MCF 10A (cell line): ENCODE results near the gene EXOC6B. TPM values are rescaled to one million over a fixed set of nuclear protein-coding genes. Genes with fewer than 3 reads are reported as not detected.

Source experiments
- BruUV-seq: library from RNA; stranded (reverse); fragments of 400-500 nt; replicated peaks from 2 replicates; lab custom pipeline; 2021; lab: Mats Ljungman, UMichigan
- CTCF ChIA-PET: fragments of 300-600 bp; sonication (Branson Sonifier 250); formaldehyde crosslinking; extraction: SDS; loops from one replicate; lab custom pipeline; 2021; ENCODE audit warnings: antibody characterized with exemption, inconsistent platforms; lab: Yijun Ruan, JAX
- POLR2A ChIA-PET: fragments of 300-600, 350-650 bp; sonication (Branson Sonifier 250); formaldehyde crosslinking; extraction: SDS; loops from one replicate; lab custom pipeline; 2020; ENCODE audit warnings: antibody characterized with exemption, inconsistent platforms; lab: Yijun Ruan, JAX
- DNase-seq: peaks from one replicate; pipeline ENCODE4 v3.0.0-alpha.2; 2018; ENCODE audit not compliant: unreplicated experiment
- H3K27ac Mint-ChIP-seq: one replicate; pipeline ENCODE4 v1.8.0; 2022; ENCODE audit warnings: mild to moderate bottlenecking, low read depth, mixed read lengths; ENCODE audit not compliant: unreplicated experiment
- H3K27me3 Mint-ChIP-seq: one replicate; pipeline ENCODE4 v1.8.0; 2022; ENCODE audit warnings: mixed read lengths; ENCODE audit not compliant: insufficient read depth, unreplicated experiment
- H3K36me3 Mint-ChIP-seq: one replicate; pipeline ENCODE4 v1.8.0; 2022; ENCODE audit warnings: mild to moderate bottlenecking, moderate library complexity, mixed read lengths; ENCODE audit not compliant: insufficient read depth, unreplicated experiment
- H3K4me1 Mint-ChIP-seq: one replicate; pipeline ENCODE4 v1.8.0; 2022; ENCODE audit warnings: mixed read lengths; ENCODE audit not compliant: insufficient read depth, unreplicated experiment
- H3K4me3 Mint-ChIP-seq: one replicate; pipeline ENCODE4 v1.8.0; 2022; ENCODE audit warnings: mild to moderate bottlenecking, moderate library complexity, mixed read lengths; ENCODE audit not compliant: unreplicated experiment
- H3K9me3 Mint-ChIP-seq: one replicate; pipeline ENCODE4 v1.8.0; 2022; ENCODE audit warnings: mixed read lengths; ENCODE audit not compliant: unreplicated experiment
- intact Hi-C: fragments of 100-400 bp; cut with micrococcal nuclease; formaldehyde crosslinking; loops from 2 replicates; pipeline ENCODE4 v1.14.1; 2022
- total RNA-seq: library from RNA; stranded (reverse); gene quantifications from 2 replicates; pipeline ENCODE4 v1.2.3, GENCODE V29; 2022
- TF ChIP-seq, protein P1 (sequence below): fragments of 200-600 bp; IDR thresholded peaks from one replicate; pipeline ENCODE4 v1.8.0; 2022; ENCODE audit warnings: antibody characterized with exemption, mild to moderate bottlenecking; ENCODE audit not compliant: unreplicated experiment

Gene EXOC6B
- total RNA-seq, 1 experiment from 2014 or later, result 24.7 TPM

DNA sequence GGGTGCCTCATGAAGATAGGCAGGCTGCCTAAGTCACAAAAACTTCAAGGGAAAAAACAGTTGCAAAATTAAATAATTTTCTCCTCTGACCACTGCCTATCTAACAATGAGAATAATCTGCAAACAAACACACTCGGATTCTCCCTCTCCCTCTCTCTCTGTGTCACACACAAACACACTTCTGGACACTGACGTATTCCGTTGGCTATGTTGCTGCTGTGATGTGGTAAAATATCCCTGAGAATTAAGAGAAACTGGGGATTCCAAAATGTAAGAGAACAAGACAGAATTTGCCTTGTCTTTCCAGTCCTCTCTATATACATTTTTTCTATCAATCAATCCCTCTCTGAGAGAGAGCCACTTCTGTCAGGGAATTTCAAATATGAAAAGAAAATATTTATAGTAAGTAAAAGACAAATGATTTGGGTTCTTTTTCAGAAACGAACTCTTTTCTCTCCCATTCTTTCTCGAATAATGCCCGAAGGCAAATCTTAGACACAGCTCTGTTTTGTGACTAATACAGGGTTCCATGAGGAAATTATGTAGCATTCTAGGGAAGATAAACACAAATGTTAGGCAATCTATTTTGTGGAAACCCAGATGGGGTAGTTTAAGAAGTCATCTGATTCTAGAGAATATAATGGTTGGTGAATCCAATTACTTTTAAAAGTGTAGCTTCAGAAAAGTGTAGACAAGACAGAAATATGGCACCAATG lies 367.9 kb downstream of the EXOC6B start:
- intact Hi-C loops, result no loop called here
- peaks cover 9% of the 10 kb centered on the region for H3K4me1 Mint-ChIP-seq
- TF ChIP-seq, protein P1, sequence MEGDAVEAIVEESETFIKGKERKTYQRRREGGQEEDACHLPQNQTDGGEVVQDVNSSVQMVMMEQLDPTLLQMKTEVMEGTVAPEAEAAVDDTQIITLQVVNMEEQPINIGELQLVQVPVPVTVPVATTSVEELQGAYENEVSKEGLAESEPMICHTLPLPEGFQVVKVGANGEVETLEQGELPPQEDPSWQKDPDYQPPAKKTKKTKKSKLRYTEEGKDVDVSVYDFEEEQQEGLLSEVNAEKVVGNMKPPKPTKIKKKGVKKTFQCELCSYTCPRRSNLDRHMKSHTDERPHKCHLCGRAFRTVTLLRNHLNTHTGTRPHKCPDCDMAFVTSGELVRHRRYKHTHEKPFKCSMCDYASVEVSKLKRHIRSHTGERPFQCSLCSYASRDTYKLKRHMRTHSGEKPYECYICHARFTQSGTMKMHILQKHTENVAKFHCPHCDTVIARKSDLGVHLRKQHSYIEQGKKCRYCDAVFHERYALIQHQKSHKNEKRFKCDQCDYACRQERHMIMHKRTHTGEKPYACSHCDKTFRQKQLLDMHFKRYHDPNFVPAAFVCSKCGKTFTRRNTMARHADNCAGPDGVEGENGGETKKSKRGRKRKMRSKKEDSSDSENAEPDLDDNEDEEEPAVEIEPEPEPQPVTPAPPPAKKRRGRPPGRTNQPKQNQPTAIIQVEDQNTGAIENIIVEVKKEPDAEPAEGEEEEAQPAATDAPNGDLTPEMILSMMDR, result no peak
- CTCF ChIA-PET, result no interaction called here
- DNase-seq, result peak; percentile 78
- peak overlapping the region; percentile 14 for H3K4me3 Mint-ChIP-seq
- H3K36me3 Mint-ChIP-seq, result no peaks in the 10 kb centered on the region
- BruUV-seq, result no TSS peak
- H3K27me3 Mint-ChIP-seq, result no peaks in the 10 kb centered on the region
- no peaks in the 10 kb centered on the region for H3K9me3 Mint-ChIP-seq
- H3K27ac Mint-ChIP-seq, result no peak overlapping the region
- POLR2A ChIA-PET, result interaction anchor here (0.7 to 1.0 kb wide), 2 partner anchors 20 to 468 kb away, joined by 3 to 4 read pairs; no protein-coding TSS in a partner anchor

DNA sequence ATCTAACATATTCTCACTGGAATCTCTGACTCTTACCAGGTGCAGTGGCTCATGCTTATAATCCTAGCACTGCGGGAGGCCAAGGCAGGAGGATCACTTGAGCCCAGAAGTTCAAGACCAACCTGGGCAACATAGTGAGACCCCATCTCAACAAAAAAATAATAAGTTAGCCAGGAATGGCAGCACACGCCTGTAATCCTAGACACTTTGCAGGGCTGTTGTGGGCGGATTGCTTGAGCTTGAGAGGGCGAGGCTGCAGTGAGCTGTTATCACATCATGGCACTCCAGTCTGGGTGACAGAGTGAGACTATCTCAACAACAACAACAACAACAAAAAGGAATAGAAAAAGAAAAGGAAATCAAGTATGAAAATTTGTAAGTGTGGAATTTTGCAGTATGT lies 371.6 kb downstream of the EXOC6B start:
- peaks cover 9% of the 10 kb centered on the region for H3K4me1 Mint-ChIP-seq
- ChIA-PET CTCF (no interaction called here), POLR2A (interaction anchor here (0.7 kb wide), 1 partner anchor 14 kb away, joined by 3 read pairs; no protein-coding TSS in a partner anchor)
- no peaks in the 10 kb centered on the region for H3K27me3 Mint-ChIP-seq
- no TSS peak for BruUV-seq
- TF ChIP-seq, protein P1, result no peak
- H3K4me3 Mint-ChIP-seq, result no peak overlapping the region
- intact Hi-C loops, result no loop called here
- no peak overlapping the region for H3K27ac Mint-ChIP-seq
- no peaks in the 10 kb centered on the region for H3K9me3 Mint-ChIP-seq
- DNase-seq, result no peak
- H3K36me3 Mint-ChIP-seq, result peaks cover 7% of the 10 kb centered on the region

DNA sequence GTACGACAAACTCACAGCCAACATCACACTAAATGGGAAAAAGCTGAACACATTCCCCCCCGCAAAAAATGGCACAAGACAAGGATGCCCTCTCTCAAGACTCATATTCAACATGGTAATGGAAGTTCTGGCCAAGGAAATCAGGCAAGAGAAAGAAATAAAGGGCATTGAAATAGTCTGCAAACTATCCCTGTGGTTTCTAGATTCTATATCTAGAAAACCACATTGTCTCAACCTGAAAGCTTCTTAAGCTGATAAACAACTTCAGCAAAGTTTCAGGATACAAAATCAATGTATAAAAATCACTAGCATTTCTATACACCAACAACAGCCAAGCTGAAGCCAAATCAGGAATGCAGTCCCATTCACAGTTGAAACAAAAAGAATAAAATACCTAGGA lies 383.6 kb downstream of the EXOC6B start:
- CTCF ChIA-PET, result interaction anchor here (0.7 kb wide), 1 partner anchor 75 kb away, joined by 3 read pairs; no protein-coding TSS in a partner anchor
- H3K27me3 Mint-ChIP-seq, result no peaks in the 10 kb centered on the region

GRCh38 chr2:72439892-72440291 lies 385.9 kb downstream of the EXOC6B start:
- Mint-ChIP-seq H3K9me3 (peaks cover 18% of the 10 kb centered on the region), H3K4me1 (no peaks in the 10 kb centered on the region), H3K27me3 (no peaks in the 10 kb centered on the region), H3K4me3 (no peak overlapping the region), H3K36me3 (peaks cover 4% of the 10 kb centered on the region), H3K27ac (no peak overlapping the region)
- intact Hi-C loops, result no loop called here
- TF ChIP-seq, protein P1, result no peak
- DNase-seq, result no peak
- ChIA-PET POLR2A (interaction anchor here (0.7 to 1.0 kb wide), 3 partner anchors 15 to 899 kb away, joined by 3 read pairs; no protein-coding TSS in a partner anchor), CTCF (interaction anchor here (1.0 kb wide), 1 partner anchor 107 kb away, joined by 3 read pairs; no protein-coding TSS in a partner anchor)
- BruUV-seq, result no TSS peak

More for the DNA sequence above, 383.6 kb downstream of the EXOC6B start:
- POLR2A ChIA-PET, result no interaction called here
- no peak for DNase-seq
- no peaks in the 10 kb centered on the region for H3K9me3 Mint-ChIP-seq
- BruUV-seq, result no TSS peak
- intact Hi-C loops, result no loop called here
- no peak overlapping the region for H3K4me3 Mint-ChIP-seq
- TF ChIP-seq, protein P1, result no peak
- H3K36me3 Mint-ChIP-seq, result peaks cover 10% of the 10 kb centered on the region
- H3K4me1 Mint-ChIP-seq, result no peaks in the 10 kb centered on the region
- H3K27ac Mint-ChIP-seq, result no peak overlapping the region
